A673 (cell line): ENCODE data around the gene BID.

Source experiments
- CTCF ChIP-seq: fragments of 300-800, 200-600 bp; sonication (generic); conservative IDR thresholded peaks from 2 replicates; pipeline ENCODE4 v1.5.1; 2017; ENCODE audit warnings: low read depth, mild to moderate bottlenecking, antibody characterized with exemption, low read length, moderate library complexity, mixed read lengths
- EZH2 ChIP-seq: fragments of 200-600 bp; sonication (generic); IDR thresholded peaks from 2 replicates; pipeline ENCODE4 v1.6.1; 2017; ENCODE audit warnings: borderline replicate concordance, low read depth, mild to moderate bottlenecking, mixed read lengths, antibody characterized with exemption, low read length; ENCODE audit not compliant: poor library complexity, severe bottlenecking

GRCh38 chr22:17775781-17776465 lies 1.7 kb upstream of the BID start:
- TF ChIP-seq CTCF (no peak), EZH2 (no peak)
